HG03060 (cell line): ENCODE results near the gene SSBP4.

ENCODE experiments used
- ATAC-seq: cut with Tn5 transposase; IDR thresholded peaks from one replicate; pipeline ENCODE4 v1.9.1; 2021; ENCODE audit warnings: low read depth, moderate number of reproducible peaks; ENCODE audit not compliant: unreplicated experiment

Gene SSBP4

DNA sequence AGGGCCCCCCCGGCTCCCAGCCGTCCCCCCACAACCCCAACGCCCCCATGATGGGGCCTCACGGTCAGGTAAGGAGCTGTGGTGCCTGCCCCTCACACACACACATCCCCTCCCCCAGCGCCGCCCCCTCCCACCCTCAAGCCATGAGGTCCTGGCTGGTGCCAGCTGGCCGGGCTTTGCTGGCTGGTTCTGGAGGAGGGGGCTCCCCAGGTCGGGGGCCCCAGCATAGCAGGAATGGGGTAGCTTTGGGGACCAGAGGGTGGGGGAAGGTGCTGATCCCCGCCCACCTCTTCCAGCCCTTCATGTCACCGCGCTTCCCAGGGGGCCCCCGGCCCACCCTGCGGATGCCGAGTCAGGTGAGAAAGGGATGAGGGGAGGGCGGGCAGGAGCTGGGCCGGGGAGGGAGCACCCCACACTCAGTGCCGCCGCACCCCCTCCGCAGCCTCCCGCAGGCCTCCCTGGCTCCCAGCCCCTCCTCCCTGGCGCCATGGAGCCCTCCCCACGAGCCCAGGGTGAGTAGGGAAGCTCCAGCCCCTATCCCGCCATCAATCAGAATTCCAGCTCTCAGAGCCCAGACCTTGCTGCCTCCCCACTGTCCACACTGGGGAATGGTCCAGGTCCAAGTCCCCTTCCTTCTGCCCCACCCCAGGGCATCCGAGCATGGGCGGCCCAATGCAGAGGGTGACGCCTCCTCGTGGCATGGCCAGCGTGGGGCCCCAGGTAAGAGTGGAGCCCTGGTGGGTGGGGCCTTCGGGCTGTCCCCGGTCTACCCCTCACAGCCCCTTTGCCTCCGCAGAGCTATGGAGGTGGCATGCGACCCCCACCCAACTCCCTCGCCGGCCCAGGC lies 12.4 kb downstream of the SSBP4 start:
- no peak for ATAC-seq

DNA sequence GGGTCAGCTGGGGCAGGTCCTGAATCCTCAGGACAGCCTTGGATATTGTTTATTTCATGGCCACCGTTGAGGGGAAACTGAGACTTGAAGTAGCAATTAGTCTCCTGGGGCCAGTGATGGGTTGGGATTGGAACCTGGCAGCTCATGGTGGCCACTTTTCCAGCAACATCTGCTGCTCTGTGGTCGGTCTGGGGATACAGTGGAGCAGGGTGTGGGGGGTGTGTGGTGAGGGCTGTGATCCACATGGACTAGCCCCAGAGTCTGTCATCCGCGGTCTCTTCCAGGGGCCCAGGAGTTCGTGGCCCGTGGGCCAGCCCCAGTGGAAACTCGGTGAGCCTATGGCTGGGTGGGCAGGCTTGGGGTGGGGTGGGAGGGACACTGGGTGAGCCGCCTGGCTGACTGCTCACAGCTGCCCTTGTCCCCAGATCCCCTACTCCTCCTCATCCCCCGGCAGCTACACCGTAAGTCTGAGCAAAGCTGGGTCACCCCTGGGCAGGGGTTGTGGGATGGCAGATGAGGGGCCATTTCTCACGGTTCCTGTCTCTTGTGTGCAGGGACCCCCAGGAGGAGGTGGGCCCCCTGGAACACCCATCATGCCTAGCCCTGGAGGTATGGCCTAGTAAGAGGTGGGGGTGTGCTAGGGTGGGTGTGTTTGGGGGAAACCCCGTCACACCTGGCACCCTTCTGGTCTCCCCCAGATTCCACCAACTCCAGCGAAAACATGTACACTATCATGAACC lies 13.2 kb downstream of the SSBP4 start:
- ATAC-seq = no peak

DNA sequence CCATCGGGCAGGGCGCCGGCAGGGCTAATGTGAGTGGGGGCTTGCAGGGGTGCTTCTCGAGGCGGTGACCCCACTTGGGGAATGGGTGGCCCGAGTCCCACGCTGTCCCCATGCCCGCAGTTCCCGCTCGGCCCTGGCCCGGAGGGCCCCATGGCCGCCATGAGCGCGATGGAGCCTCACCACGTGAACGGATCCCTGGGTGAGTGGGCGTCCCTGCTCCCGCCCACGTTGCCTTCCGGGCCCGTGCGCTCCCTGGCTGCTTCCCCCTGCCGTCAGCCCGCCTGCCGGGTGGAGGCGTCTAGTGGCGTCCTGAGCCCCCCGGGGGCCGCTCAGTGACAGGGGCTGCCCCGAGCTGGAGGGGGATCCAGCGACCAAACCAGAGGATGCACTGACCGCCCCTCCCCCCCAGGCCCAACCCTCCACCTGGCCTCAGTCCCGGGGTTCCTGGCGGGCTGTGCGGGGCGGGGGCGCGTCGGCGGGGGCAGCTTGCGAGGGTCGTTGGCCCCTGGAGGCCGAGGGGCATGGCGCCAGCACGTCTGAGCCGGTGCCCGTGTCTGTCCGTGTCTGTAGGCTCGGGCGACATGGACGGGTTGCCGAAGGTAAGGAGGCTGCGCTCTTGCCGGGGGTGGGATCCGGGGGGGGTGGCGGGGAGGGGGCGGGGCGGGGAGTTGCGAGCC lies 14.0 kb downstream of the SSBP4 start:
- no peak for ATAC-seq

DNA sequence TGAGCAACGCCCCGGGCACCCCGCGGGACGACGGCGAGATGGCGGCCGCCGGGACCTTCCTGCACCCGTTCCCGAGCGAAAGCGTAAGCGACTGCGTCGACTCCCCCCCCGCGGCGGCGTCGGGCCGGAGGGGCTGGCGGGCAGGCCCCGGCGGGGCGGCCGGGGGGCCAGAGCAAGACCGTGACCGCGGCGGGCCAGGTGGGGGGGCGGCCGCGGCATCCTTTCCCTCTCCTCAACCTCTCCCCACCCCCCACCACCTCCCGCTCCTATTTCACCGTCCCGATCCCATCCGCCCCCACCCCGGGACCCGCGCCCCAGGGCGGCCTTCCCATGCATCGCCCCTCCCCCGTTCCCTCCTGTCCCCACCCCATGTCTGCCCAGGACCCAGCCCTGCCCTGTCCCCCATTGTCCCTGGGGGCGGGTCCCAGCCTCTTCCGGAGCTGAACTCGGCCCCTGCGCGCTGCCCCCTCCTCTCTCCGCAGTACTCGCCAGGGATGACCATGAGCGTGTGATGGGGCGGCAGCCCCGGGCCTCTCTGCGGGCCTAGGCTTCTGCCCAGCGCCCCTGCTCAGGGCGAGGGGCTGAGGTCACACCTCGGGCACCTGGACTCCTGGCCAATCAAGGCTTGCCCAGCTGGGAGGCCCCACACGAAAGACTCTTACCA lies 14.7 kb downstream of the SSBP4 start:
- ATAC-seq = no peak

DNA sequence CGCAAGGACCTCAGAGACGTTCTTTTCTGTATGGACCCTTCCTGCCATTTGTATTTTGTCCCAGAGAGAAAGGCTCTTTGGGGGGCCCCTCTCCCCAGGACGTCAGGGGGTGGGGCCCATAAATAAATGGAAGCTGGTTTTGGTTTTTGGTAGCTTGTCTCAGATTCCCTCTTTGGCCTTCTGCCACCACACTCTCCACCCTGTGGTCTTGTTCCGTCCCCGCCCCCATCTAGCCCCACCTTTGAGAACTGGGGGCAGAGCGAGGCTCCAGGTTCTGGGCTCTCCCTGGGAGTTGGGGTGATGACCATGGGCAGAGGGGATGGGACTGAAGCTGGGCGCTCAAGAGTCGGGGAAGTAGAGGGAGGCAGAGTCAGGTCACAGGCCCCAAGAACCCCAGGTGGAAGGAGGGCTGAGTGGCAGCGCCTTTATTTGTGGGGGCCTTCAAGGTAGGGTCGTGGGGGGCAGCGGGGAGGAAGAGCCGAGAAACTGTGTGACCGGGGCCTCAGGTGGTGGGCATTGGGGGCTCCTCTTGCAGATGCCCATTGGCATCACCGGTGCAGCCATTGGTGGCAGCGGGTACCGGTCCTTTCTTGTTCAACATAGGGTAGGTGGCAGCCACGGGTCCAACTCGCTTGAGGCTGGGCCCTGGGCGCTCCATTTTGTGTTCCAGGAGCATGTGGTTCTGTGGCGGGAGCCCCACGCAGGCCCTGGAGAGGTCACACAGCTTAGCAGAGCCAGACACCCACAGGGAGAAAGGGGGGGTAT lies 15.4 kb downstream of the SSBP4 start:
- ATAC-seq = no peak

DNA sequence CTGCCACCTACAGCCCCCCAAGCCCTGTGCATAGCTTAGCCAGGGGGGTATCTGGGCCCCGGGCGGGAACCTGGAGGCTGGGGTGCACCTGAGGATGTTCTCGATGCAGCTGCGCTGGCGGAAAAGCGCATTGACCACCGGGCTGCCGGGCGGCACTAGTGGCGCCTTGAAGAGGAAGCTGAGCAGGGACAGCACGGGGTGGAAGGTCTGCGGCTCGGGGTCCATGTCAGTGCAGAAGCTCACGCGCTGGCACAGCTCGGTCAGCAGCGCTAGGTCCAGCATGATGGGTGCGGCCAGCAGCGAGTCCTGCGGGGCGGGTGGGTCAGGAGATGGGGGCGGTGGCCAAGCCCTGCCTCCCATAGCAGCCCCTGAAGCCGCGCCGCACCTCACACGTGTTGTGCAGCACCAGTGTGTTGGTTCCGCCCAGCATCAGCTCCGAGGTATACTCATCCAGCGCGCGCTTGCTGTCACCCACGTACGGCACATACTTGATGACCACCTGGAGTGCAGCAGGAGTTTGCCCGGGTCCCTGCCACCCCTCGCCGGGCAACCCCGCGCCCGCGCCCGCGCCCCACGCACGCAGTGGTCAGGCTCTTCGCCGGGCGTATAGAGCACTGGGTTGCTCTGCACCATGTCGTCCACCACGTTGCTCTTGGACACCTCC lies 16.1 kb downstream of the SSBP4 start:
- ATAC-seq = no peak

DNA sequence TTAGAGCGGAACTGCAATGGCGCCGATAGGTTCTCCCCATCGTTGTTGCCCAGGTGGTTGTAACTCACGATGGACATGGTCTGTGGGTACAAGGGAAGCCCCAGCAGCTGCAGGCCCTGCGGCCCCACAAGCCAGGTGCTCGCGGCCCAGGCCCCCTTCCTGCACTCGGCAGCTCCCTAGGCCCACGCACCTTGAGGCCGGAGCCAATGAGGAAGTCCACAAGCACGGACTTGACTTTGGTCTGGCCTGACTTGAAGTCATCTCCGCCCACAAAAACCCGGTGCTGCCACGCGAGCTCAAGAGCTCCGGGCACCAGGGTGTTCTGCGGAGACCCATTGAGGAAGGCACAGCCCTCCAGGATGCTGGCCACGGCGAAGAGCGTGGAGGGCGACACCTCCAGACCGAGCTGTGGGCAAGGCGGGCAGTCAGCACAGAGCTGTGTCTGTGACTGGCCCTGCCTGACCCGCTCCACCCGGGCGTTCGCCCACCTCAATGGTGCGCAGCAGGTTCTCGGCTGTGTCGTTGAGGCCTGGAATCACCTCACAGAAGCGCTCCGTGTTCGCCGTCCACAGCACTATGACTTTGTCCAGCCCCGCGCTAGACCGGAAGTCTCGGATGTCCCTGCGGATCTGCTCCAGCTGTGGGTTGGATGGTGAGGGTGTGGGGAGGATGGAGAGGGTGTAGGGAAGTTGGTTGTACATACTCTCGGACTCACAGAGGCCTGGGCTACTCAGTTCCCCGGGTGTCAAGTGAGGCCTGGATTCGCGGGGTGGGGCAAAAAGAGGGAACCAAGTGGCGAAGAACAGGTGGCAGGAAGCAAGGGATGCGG lies 16.9 kb downstream of the SSBP4 start:
- no peak for ATAC-seq

DNA sequence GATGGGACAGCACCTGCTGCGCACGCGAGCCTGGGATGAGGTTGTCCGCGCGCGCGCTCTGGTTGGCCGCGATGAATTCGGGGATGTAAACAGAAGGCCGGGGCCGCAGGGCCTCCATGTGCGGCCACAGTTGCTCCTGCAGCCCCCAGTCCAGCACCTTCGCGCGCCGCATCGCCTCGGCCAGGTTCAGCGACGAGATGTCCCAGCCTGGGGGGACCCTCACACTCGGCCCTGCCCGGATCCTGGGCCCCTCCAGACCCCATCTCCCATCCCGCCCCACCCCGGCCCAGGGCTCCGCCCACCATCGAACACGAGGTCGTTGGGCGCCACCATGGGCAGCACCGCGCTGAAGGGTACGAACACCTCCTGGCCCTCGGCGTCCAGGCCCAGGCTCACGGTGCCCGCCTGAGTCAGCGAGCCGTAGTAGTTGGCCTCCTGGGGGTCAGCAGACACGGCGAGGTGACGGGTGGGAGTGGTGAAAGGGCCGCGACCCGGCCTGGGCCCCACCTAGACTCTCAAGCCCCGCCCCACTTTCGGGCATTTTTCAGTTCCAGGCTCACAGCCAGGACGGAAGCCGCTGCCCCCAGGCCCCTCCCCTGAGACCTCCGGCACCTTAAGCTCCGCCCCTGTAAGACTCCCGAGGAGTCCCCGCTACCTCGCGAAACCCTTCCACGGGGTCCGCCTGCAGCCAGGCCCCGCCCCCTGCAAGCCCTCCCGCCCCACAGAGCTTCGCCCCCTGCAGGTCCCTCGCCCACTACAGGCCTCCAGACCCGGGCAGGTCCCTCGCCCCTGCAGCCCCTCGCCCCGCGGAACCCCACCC lies 17.7 kb downstream of the SSBP4 start:
- no peak for ATAC-seq

DNA sequence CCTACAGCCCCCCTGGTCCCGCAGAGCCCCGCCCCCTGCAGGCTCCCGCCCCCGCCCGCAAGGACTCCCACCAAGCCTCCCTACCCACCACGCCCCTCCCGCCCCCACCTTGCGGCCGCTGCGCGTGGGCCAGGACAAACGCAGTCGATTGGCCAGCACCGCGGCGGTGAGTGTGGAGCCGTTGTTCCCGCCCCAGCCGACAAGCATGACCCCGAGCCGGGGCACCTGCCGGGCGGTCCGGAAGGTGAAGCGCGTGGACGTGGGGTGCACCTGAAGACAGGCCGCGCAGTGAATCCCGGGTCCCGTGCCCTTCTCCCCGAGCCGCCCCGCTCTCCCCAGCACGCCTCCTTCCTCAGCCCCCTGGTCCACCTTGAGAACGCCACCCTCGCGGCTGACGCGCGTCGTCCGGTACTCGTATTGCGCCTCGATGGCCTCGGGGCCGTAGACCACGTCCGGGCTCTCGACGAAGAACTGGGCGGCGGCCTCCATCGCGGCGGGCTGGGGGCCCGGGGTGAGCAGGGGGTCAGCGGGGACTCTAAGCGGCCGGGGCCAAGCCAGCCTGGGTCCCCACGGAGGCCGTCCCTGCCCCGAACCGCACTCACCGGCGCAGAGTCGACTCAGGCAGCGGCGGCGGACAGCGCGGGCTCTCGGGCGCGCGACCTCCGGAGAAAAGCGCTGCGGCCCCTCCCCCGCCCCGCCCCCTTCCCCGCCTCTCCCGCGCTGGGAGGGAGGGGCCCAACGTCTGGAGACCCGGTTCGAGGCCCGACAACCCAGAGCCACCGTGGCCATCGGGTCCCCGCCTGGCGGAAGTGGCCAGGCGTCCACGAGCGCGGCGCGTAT lies 18.5 kb downstream of the SSBP4 start, which contains the start of gene ISYNA1:
ISYNA1 (minus strand) TSS at position 643 of the 840 bp plus-strand sequence; CDS start at position 489, 154 bp downstream.
- ATAC-seq = no peak

DNA sequence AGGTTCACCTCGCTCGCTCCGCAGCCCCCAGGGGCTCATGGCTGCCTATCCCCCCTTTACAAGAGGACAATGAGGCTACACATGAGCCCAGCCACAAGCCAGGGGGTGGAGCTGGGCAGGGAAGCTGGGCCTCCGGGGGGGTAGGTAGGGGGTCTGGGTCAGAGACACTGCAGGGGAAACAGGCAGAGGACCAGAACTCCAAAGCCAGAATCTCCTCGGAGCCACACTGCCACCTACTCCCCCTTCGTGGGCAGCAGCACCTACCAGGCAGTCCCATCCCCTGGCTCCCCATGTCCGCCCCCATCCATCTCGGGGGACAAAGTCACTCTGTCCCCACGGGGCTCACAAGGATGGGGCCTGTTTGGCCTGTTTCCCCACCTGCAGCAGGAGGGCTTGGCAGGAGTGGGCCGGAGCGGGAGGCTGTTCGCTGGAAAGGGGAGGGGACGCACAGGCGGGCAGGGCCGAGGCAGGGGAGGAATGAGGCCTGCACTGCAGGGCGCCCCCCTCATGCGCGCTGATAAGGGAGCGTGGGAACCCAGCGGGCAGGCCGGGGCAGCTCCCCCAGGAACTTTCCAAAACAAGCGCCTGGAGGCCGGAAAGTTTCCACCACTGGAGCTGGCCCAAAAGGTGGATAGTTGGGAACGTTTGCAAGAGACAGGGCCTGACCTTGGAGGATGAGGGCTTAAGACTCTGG lies 19.3 kb downstream of the SSBP4 start:
- ATAC-seq = no peak

DNA sequence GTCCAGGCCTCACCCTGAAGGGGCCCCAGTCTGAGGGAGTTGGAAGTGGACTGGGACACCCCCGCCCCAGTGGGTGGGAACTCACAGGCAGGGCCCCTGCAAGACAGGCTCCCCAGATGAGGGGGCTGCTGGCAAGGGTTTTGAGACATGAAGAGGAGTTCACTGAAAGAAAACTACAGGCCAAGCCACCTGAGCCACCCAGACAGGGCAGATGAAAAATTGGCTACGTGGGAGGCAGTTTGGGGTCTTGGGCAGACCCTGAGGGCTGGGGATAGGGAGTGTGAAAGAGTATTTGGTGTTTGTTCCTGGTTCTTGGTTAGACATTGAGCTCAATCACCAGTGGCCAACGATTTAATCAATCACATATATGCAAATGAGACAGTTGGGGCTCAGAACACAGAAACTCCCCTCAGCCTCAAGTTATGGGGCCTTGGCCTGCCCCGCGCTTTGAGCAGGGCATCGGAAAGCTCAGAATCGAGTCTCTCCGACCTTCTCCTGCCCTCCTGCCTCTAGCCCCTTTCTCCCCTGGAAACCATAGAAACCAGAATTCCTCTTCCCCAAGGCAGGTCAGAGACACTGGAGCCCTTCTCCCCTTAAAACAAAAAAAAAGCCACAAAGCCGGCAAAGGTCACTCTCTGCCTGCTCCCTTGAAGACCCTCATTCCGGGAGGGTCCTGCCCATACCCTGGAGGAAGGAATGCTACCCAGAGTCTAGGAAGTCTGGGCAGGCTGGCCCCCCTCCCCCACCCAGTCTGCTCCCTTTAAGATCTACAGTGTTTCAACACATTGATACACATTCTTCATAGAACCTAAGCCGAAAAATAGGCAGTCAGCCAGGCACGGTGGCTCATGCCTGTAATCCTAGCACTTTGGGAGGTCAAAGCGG lies 20.1 kb downstream of the SSBP4 start:
- ATAC-seq = no peak

DNA sequence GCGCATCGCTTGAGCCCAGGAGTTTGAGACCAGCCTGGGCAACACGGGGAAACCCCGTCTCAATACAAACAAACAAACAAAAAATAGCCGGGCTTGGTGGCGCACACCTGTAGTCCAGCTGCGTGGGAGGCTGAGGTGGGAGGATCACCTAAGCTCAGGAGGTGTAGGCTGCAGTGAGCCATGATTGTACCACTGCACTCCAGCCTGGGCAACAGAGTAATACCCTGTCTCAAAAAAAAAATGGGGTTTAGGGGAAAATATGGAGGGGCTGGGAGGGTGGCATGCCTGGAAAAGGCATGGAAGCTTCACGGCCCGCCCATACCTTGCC lies 20.7 kb downstream of the SSBP4 start:
- no peak for ATAC-seq

DNA sequence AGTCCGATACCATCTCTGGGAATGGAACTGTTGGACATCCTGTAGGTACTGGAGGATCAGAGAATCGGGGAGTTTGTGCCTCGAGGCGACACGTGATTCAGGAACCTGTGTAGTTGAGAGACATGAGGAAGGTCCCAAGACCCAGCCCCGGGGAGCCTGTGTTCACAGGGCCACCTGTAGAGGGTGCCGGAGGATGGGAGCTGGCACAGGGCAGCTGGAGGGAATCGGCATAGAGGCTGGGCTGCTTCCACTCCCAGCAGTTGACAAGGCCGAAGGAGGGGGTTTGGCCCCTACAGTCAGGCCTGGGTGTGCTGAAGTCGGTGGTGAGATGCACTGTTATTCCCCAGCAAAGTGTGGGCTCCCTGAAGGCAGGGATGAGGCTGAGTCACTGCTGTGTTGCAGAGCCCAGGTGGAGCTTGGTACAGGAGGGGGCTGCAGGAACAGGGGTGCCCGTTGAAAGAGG lies 21.2 kb downstream of the SSBP4 start:
- ATAC-seq = no peak

DNA sequence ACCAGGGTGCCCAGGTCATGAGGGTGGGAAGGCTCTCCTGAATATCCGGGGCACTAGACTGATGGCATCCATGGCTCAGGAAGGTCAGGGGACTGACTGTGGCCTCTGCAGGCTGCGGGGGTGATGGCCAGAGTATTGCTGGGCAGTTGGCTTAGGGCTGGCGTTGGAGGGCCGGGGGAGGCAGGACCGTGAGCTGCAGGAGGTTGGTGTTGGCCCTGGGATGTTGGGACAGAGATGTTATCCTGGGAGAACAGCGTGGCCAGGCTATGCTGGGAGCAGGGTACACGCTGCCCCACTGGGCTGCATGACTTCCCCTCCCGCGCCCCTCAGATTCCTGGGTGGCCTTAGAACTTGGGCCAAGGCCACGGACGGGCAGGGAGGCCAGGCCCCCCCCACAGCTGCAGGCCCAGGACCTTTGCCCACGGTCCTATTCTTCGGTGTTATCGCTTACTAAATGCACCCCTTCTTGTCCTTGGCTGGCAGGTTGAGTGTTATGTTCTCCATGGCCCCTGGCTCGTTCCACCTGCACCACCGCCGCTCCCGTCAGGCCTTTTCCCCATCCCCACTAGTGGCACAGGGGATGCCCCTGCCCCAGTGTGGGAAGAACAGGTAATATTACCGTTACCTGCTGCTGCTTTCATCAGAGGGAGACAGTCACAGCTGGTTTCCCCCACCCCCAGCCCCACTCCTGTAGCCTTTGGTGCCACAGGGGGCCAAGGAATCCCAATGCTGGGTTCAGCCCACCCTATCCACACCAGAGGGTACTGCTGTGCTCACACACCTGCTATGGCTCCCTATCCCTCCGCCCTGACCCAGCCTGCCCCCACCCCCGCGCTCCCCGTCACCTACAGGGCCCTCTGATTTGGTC lies 22.0 kb downstream of the SSBP4 start:
- no peak for ATAC-seq
